NCI-H82 treated with DMSO at 0.1 percent for 48 hours (cell line): ENCODE results near the gene MTO1.
A peak's percentile ranks its signal among the peaks of the same experiment; 100 is the strongest.
"Not testable (repeated sequence)": the region's sequence is repeated elsewhere in the genome, so short reads cannot be mapped to it uniquely, and the experiment has no call there.

Experiments used
- DNase-seq: peaks from one replicate; lab custom pipeline; 2025; ENCODE audit not compliant: unreplicated experiment; lab: John Stamatoyannopoulos, UW

MTO1 gene

DNA sequence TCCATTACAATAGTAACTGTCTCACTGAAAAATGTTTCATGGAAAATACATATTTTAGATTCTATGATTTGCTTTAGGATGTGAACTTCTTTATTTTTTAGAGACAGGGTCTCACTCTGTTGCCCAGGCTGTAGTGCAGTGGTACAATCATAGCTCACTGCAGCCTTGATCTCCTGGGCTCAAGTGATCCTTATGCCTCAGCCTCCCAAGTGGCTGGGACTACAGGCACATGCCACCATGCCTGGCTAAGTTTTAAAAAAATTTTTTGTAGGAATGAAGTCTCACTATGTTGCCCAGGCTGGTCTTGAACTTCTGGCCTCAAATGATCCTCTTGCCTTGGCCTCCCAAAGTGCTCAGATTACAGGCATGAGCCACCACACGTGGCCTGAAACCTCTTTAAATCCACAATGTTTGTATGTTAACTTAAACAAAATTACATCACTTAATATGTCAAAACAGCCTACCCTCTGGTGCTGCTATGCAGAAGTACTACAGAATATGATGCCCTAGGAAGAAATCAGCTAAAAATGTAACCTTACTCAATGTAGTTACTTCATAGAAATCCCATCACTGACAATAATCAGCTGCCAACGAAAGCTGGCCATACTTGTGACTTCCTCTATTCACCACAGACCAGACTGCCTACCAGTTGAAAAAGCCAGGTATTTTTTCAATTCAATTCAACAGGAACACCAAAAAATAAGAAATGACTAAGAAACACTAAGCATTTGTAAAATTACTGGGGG is 41.7 kb downstream of the MTO1 start:
- DNase-seq, result no peak

DNA sequence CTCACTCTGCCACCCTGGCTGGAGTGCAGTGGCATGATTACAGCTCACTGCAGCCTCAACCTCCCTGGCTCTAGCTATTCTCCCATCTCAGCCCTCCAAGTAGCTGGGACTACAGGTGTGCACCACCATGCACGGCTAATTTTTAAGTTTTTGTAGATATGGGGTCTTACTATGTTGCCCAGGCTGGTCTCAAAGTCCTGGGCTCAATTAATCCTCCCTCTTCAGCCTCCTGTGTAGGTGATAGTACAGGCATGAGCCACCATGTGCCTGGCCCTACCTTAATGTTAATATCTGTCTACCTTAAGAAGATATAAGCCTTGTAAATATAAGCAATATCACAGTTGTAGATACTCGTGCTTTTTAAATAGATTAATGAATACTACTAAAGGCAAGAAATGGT is 42.6 kb downstream of the MTO1 start:
- DNase-seq, result no peak

DNA sequence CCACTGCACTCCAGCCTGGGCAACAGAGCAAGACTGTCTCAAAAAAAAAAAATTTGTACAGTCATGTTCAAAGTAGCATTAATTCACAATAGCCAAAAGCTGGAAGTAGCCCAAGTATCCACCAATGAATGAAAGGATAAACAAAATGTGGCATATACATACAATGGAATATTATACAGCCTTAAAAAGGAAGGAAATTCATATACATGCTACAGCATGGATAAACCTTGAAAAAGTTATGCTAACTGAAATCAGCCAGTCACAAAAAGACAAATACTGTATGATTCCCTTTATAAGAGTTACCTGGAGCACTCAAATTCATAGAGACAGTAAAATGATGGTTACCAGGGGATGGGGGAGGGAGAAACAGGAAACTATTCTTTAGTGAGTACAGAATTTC is 43.6 kb downstream of the MTO1 start:
- no peak for DNase-seq

DNA sequence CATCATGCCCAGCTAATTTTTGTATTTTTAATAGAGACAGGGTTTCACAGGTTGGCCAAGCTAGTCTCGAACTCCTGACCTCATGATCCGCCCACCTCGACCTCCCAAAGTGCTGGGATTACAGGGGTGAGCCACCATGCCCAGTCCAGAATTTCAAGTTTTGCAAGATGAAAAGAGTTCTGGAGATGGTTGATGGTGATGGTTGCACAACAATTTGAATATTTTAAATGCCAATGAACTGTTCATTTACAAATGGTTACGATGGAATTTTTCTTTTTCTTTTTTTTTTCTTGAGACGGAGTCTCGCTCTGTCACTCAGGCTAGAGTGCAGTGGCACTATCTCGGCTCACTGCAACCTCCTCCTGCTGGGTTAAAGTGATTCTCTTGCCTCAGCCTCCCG is 44.2 kb downstream of the MTO1 start:
- not testable (repeated sequence) for DNase-seq

DNA sequence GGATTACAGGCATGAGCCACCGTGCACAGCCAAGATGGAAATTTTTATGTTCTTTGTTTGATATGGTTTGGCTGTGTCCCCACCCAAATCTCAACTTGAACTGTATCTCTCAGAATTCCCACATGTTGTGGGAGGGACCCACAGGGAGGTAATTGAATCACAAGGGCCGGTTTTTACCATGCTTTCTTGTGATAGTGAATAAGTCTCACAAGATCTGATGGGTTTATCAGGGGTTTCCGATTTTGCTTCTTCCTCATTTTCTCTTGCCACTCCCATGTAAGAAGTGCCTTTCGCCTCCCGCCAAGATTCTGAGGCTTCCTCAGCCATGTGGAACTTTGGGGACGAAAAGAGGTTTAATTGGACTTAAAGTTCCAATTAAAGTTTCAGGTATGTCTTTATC is 44.7 kb downstream of the MTO1 start:
- no peak for DNase-seq

DNA sequence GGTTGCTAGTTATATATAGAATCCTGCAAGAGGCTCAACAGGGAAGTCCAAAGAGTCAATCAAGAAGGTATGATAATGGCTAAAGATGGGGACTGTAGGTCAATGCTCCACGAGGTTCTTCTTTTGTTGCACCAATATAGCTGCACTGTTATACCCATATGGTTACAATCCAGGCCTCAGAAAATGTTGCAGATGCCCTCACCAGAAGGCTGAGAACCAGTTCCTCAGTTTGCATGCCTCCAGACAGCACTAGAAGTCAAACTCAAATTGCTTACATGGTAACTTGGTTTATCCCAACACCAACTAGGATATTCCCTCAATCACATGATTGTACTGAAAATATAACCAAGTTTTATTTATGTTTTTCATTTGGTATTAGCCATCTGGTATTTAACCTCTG is 47.2 kb downstream of the MTO1 start:
- DNase-seq, result no peak

DNA sequence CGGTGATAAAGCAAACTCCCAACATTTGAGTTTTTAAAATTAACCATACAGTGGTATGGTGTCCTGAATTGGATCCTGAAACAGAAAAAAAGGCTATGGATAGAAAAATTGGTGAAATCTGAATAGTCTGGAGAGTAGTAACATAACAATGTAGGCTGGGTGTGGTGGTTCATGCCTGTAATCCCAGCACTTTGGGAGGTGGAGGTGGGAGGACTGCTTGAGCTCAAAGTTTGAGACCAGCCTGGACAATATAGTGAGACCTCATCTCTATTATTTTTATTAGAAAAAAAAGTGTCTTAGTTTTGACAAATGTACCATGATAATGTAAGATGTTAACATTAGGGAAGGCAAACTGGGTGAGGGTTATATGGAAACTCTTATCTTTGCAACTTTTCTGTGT is 48.3 kb downstream of the MTO1 start:
- DNase-seq, result no peak

DNA sequence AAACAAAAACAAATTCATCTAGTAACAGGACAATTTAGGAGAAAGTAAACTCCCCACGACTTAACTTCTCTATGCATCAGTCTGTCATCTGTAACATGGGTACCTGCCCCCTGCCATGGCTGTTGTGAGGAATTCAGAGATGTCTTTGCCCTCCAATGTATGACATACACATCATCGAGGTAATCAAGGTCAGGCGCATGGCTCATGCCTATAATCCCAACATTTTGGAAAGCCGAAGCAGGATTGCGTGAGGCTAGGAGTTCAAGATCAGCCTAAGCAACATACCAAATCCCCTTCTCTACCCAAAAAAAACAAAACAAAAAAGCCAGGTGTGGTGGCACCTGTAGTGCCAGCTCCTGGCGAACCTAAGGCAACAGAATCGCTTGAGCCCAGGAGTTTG is 50.3 kb downstream of the MTO1 start:
- DNase-seq, result no peak

DNA sequence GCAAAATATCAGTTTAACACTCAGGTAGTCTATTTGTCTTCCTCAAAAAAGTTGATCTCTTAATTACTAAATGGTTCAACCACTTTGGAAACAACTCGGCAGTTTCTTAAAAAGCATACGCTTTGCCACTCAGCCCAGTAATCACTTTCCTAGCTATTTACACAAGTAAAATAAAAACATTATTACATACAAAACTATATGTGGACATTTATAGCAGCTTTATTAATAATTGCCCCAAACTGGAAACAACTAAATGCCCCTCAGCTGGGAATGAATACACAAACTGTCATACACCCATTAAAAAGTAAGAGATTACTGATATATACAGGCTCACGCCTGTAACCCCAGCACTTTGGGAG is 51.9 kb downstream of the MTO1 start:
- no peak for DNase-seq

DNA sequence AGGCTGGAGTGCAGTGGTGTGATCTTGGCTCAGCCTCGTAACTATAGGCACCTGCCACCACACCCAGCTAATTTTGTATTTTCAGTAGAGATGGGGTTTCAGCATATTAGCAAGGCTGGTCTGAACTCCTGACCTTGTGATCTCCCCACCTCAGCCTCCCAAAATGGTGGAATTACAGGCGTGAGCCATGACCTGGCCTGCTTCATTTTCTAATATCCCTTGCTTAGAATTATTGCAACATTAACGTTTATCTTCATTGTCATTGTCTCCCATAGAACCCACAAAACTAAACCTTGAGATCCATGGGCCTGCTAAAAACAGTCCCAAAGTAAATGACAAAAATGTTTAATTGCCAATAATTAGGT is 53.2 kb downstream of the MTO1 start:
- DNase-seq, result no peak

DNA sequence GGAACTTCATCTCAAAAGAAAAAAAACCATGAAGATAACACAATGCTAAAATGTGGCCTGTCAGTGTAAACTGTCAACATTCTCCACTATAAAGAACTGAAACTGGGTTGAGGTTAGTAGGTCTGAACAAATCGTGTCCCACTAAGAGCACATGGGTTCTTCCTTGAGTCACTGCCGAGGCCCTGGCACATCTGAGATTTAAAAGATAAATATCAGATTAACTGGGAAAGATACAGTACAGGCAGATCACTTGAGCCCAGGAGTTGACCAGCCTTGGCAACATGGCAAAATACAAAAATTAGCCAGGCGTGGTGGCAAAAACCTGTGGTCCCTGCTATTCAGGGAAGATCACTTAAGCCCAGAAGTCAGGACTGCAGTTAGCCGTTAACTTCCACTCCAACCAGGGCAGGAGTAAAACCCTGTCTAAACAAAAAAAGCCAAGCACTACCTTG is 53.7 kb downstream of the MTO1 start:
- DNase-seq, result no peak

DNA sequence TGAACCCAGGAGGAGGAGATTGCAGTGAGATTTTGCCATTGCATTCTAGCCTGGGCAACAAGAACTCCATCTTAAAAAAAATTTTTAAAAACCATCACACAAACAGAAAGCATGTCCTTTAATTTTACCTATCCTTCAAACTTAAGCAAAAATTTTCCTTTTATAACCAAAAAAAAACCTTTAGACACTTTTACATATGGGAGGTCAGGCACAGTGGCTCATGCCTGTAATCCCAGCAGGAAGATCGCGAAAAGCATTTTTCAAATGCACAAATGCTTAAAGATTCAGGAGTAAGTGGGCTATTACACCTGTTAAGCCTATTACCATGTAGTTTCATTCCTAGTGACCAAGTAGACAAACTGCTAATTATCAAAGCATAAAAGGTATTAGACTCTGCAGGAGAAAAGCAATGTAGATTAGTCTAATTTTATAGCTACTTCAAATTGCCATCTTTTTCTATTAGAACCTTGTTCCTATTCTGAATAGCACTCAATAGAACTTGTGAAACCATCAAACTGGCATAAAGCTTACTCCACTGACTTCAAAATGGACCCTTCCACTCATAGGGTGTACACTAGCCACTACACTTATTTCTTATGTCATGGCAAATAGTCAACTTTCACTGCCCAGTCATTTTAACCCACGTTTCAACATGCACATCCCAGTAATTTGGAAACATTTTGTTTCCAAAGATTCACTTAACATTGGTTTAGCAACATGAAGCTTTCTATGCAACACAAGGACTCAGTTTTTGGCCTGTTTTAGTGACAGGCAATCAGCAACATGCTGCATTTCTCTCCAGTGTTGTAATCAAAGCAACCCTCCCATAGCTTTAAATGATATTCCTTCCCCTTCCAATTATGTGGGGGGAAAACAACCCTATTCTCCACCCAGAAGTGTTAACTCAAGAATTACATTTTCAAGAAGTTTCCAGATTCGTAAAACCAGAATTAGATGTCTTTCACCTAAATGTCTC is 55.3 kb downstream of the MTO1 start:
- no peak for DNase-seq

DNA sequence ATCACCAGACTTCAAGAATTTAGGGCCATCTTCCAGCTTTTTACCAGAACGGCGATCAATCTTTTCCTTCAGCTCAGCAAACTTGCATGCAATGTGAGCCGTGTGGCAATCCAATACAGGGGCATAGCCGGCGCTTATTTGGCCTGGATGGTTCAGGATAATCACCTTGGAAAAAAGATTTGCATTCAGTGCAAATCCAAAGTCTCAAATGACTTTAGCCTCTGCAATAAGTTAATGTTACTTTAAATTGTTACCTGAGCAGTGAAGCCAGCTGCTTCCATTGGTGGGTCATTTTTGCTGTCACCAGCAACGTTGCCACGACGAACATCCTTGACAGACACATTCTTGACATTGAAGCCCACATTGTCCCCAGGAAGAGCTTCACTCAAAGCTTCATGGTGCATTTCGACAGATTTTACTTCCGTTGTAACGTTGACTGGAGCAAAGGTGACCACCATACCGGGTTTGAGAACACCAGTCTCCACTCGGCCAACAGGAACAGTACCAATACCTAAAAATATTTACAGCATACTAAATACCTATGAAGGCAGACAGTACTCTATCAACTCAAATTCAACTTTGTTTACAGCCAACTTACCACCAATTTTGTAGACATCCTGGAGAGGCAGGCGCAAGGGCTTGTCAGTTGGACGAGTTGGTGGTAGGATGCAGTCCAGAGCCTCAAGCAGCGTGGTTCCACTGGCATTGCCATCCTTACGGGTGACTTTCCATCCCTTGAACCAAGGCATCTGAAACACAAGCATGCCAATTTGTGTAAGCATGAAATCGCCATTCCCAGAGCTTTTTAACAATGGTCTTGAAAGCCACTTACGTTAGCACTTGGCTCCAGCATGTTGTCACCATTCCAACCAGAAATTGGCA is 56.8 kb downstream of the MTO1 start:
- not testable (repeated sequence) for DNase-seq

DNA sequence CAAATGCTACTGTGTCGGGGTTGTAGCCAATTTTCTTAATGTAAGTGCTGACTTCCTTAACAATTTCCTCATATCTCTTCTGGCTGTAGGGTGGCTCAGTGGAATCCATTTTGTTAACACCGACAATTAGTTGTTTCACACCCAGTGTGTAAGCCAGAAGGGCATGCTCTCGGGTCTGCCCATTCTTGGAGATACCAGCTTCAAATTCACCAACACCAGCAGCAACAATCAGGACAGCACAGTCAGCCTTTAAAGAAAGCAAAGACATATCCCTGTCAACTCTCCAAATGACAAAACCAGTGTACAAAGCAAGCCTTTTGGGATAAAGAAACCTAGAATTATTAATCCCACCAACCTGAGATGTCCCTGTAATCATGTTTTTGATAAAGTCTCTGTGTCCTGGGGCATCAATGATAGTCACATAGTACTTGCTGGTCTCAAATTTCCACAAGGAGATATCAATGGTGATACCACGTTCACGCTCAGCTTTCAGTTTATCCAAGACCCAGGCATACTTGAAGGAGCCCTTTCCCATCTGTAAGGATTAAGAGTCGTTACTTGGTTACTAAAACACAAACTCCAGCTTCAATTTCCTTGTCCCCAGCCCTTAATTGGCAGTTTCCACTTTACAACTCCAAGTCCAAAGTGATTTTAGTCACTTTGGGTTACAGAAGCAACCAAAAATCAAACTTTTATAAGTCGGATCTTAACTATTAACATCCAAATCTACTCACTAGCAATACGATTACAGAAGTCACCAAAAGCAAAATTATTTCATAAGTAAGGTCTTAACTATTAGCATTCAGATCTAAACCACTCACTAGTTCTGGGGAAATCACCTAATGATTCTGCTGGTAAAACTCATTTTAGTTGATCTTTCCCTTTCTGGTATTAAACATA is 57.7 kb downstream of the MTO1 start:
- not testable (repeated sequence) for DNase-seq

DNA sequence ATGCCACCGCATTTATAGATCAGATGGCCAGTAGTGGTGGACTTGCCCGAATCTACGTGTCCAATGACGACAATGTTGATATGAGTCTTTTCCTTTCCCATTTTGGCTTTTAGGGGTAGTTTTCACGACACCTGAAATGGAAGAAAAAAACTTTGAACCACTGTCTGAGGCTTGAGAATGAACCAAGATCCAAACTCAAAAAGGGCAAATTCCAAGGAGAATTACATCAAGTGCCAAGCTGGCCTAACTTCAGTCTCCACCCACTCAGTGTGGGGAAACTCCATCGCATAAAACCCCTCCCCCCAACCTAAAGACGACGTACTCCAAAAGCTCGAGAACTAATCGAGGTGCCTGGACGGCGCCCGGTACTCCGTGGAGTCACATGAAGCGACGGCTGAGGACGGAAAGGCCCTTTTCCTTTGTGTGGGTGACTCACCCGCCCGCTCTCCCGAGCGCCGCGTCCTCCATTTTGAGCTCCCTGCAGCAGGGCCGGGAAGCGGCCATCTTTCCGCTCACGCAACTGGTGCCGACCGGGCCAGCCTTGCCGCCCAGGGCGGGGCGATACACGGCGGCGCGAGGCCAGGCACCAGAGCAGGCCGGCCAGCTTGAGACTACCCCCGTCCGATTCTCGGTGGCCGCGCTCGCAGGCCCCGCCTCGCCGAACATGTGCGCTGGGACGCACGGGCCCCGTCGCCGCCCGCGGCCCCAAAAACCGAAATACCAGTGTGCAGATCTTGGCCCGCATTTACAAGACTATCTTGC is 58.6 kb downstream of the MTO1 start:
- no peak for DNase-seq

DNA sequence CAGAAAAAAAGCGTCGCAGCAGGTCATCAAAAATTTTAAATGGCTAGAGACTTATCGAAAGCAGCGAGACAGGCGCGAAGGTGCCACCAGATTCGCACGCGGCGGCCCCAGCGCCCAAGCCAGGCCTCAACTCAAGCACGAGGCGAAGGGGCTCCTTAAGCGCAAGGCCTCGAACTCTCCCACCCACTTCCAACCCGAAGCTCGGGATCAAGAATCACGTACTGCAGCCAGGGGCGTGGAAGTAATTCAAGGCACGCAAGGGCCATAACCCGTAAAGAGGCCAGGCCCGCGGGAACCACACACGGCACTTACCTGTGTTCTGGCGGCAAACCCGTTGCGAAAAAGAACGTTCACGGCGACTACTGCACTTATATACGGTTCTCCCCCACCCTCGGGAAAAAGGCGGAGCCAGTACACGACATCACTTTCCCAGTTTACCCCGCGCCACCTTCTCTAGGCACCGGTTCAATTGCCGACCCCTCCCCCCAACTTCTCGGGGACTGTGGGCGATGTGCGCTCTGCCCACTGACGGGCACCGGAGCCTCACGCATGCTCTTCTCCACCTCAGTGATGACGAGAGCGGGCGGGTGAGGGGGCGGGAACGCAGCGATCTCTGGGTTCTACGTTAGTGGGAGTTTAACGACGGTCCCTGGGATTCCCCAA is 59.3 kb downstream of the MTO1 start, which contains the start of gene EEF1A1:
Gene EEF1A1 (minus strand): TSS at position 345 of the 663 bp plus-strand sequence. CDS start 1,006 bp downstream, outside the sequence.
- peak; percentile 97 for DNase-seq

DNA sequence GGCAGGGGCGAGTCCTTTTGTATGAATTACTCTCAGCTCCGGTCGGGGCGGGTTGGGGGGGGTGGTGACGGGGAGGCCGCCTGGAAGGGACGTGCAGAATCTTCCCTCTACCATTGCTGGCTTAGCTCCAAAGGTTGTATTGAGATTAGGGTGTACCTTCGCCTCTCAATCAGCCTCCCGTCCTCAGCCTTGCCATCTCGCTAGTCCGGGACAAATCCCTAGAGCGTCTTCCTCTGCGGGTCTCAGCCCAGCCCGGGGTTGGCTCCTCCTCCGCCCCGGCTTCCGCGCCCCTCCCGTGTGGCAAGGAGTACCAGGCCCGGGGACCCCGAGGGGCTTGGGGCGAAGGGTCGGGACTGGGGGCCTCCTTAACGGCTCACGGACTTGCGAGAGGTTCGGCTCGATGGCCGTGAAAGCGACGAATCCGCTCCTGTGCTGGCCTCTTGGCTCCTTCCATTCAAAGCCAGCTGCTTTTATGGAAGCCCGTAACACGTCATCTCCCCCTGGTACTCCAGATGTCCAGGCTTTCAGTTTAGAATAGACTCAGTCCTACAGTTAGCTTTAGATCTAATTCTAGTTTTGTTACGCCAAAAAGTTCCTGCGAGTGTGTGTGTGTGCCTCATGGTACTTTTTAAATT is 59.9 kb downstream of the MTO1 start:
- DNase-seq, result peak; percentile 58

DNA sequence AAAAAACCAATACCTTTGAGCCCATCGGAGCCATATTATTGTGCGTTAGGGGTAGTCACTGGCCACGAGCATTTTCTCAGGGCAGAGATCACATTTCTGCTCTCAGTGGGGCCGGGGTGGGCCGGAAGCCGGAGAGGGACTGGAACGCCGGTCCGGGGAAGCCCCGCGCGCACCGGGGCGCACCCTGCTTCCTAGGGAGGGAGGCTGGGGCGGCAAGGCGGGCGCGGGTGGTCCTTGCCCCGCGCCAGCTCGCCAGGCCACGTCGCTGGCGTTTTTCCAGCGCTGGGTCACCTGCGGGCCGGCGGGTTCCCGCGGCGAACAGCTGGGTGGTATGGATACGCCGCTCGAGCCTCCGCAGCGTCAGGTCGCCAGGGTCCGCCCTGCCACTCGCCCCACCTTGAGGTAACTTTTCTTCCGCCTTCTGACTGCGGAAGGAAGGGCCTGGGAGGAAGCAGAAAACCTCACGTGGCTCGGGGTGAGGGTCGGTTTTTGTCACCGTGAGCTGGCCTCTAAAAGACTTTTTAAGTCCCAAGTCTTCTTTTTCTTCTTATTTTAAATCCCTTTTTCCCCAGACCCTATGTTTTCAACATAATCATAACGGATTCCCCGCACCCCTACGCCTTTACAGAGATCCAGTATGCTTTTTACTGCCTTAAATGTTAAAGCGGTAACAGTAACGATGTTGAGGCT is 62.0 kb downstream of the MTO1 start:
- DNase-seq, result no peak
